ENCODE data around the gene ACRBP. TPM values are rescaled to one million over a fixed set of nuclear protein-coding genes. Genes with fewer than 3 reads are reported as not detected.

ACRBP gene
- total and polyA plus RNA-seq, 4 donors = 0.39 to 1.5 (median 0.65) TPM

- TF ChIP-seq RAD21 (IDR thresholded peaks at IDR 0.05) (peak in 1 of 2 donors; percentile 25), REST (IDR thresholded peaks at IDR 0.05) (no peak), ZBTB33 (IDR thresholded peaks at IDR 0.05) (no peak)
- no peaks in the 10 kb centered on the region for H3K27me3 ChIP-seq (ENCODE audit: control insufficient read depth in 4 of 4, insufficient read depth in 4 of 4, low read length in 3 of 4)
- WGBS = 56% methylated on average over 5 of the region's 5 CpGs
- no peak overlapping the region for H3K4me3 ChIP-seq (ENCODE audit: low read depth in 1 of 3, low read length in 3 of 3)
- H3K9ac ChIP-seq (ENCODE audit: low read depth in 1 of 2, low read length in 2 of 2) = no peak overlapping the region
- H3K9me3 ChIP-seq (ENCODE audit: control insufficient read depth in 4 of 4, low read length in 3 of 4) = peaks cover 6 to 22% (median 9%) of the 10 kb centered on the region in 4 donors
- H3K27ac ChIP-seq (ENCODE audit: low read depth in 1 of 2, low read length in 2 of 2) = no peak overlapping the region
- H3K36me3 ChIP-seq (ENCODE audit: control insufficient read depth in 4 of 4, insufficient read depth in 3 of 4, low read depth in 1 of 4, low read length in 3 of 4) = peaks cover 0 to 9% (median 0%) of the 10 kb centered on the region in 4 donors
- DNase-seq (ENCODE audit: low spot score) = no peak
- H3K4me1 ChIP-seq (ENCODE audit: control insufficient read depth in 4 of 4, insufficient read depth in 4 of 4, low read length in 3 of 4) = peaks cover 0 to 4% (median 0%) of the 10 kb centered on the region in 4 donors
Measured at GRCh38 chr12:6644903-6645302, 2.3 kb downstream of the ACRBP start.

GRCh38 chr12:6644257-6644596, 3.0 kb downstream of the ACRBP start:
- 66% methylated on average over 6 of the region's 6 CpGs for WGBS
- Histone ChIP-seq H3K36me3 (ENCODE audit: control insufficient read depth in 4 of 4, insufficient read depth in 3 of 4, low read depth in 1 of 4, low read length in 3 of 4) (peaks cover 0 to 9% (median 0%) of the 10 kb centered on the region in 4 donors), H3K27ac (ENCODE audit: low read depth in 1 of 2, low read length in 2 of 2) (peak overlapping the region; percentile 3 to 58), H3K4me3 (ENCODE audit: low read depth in 1 of 3, low read length in 3 of 3) (no peak overlapping the region), H3K9ac (ENCODE audit: low read depth in 1 of 2, low read length in 2 of 2) (no peak overlapping the region), H3K4me1 (ENCODE audit: control insufficient read depth in 4 of 4, insufficient read depth in 4 of 4, low read length in 3 of 4) (peaks cover 0 to 4% (median 0%) of the 10 kb centered on the region in 4 donors), H3K9me3 (ENCODE audit: control insufficient read depth in 4 of 4, low read length in 3 of 4) (peaks cover 6 to 22% (median 9%) of the 10 kb centered on the region in 4 donors), H3K27me3 (ENCODE audit: control insufficient read depth in 4 of 4, insufficient read depth in 4 of 4, low read length in 3 of 4) (no peaks in the 10 kb centered on the region)
- DNase-seq (ENCODE audit: low spot score) = no peak
- TF ChIP-seq RAD21 (IDR thresholded peaks at IDR 0.05) (no peak), EGR1 (IDR thresholded peaks at IDR 0.05; ENCODE audit: low read depth in 2 of 2) (no peak), ZBTB33 (IDR thresholded peaks at IDR 0.05) (no peak), JUND (IDR thresholded peaks at IDR 0.05) (no peak), NR2F2 (IDR thresholded peaks at IDR 0.05) (no peak), YY1 (IDR thresholded peaks at IDR 0.05) (no peak), GABPA (IDR thresholded peaks at IDR 0.05 in 1 of 2, conservative IDR thresholded peaks at IDR 0.05 in 1 of 2) (no peak)
